ENCODE data around the gene KDM7A.
A peak's percentile ranks its signal among the peaks of the same experiment; 100 is the strongest.

- TF ChIP-seq CTCF (IDR thresholded peaks at IDR 0.05) (no peak), OVOL2 (CRISPR knock-in tag; IDR thresholded peaks at IDR 0.05; ENCODE audit: borderline replicate concordance) (no peak), MAX (CRISPR knock-in tag; IDR thresholded peaks at IDR 0.05) (peak; percentile 16; the same call in 1 of the 2 replicates)
Measured at GRCh38 chr7:140176811-140177702, at the start of gene KDM7A.
